Measurements from ENCODE around the gene REEP1.

REEP1 gene

DNA sequence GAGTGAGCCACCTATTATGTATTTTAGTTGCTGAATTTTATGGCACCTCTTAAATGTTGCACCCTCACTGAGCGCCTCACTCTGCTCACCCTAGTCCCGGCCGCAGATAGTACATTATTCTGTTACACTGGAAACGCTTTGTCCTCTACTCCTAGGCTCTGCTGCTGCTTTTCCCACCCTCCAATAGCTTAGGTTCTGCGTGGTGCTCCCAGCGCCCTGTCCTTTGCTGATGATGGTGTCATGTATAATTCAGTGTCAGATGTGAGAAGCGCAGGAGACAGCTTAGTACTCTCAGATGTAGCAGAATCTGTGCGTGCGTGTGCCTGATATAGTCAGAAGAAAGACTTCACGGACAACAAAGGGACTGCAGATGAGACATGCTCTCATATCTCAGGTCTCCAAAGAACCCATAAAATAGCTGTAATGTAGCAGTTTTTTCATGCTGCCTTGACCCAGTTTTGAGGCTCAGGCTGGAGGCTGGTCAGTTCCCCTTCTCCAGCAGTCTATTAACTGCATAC is 1.4 kb upstream of the REEP1 start:
- DNase-seq (ENCODE audit: low read depth) = no peak
- H3K4me3 ChIP-seq (ENCODE audit: low read depth, low read length) = no peak overlapping the region
- TF ChIP-seq, protein P1, sequence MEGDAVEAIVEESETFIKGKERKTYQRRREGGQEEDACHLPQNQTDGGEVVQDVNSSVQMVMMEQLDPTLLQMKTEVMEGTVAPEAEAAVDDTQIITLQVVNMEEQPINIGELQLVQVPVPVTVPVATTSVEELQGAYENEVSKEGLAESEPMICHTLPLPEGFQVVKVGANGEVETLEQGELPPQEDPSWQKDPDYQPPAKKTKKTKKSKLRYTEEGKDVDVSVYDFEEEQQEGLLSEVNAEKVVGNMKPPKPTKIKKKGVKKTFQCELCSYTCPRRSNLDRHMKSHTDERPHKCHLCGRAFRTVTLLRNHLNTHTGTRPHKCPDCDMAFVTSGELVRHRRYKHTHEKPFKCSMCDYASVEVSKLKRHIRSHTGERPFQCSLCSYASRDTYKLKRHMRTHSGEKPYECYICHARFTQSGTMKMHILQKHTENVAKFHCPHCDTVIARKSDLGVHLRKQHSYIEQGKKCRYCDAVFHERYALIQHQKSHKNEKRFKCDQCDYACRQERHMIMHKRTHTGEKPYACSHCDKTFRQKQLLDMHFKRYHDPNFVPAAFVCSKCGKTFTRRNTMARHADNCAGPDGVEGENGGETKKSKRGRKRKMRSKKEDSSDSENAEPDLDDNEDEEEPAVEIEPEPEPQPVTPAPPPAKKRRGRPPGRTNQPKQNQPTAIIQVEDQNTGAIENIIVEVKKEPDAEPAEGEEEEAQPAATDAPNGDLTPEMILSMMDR (IDR thresholded peaks at IDR 0.05; ENCODE audit: control insufficient read depth, extremely low read depth, insufficient read depth) = no peak

DNA sequence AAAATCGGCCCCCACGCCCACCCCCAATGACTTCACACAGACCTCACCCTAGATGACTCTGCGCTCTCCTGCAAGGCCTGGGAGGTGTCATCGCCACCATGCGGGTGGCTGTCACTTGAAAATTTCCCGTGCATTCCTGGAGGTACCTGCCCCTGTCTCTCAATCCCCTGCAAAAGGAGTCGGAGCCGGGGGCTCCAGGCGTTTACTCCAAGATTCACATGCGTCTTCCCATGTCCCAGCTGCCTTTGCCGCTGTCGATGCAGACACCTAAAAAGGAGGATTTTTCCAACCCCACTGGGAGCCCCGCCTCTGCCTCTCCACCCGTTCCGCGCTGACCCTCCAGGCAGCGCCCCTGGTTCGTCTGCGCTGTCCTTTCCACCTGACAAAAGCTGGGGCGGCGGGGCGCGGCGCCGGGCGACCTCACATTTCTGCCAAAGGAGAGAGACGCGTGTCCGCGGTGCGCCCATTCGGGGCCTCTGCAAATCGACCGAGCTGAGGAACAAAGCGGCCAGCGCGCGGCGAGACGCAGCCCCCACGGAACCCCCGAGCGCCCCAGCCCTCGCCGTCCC is 667 bp downstream of the REEP1 start:
- peak overlapping the region; percentile 38 for H3K4me3 ChIP-seq (ENCODE audit: low read depth, low read length)
- TF ChIP-seq, protein P1 (IDR thresholded peaks at IDR 0.05; ENCODE audit: control insufficient read depth, extremely low read depth, insufficient read depth) = no peak
- no peak for DNase-seq (ENCODE audit: low read depth)

DNA sequence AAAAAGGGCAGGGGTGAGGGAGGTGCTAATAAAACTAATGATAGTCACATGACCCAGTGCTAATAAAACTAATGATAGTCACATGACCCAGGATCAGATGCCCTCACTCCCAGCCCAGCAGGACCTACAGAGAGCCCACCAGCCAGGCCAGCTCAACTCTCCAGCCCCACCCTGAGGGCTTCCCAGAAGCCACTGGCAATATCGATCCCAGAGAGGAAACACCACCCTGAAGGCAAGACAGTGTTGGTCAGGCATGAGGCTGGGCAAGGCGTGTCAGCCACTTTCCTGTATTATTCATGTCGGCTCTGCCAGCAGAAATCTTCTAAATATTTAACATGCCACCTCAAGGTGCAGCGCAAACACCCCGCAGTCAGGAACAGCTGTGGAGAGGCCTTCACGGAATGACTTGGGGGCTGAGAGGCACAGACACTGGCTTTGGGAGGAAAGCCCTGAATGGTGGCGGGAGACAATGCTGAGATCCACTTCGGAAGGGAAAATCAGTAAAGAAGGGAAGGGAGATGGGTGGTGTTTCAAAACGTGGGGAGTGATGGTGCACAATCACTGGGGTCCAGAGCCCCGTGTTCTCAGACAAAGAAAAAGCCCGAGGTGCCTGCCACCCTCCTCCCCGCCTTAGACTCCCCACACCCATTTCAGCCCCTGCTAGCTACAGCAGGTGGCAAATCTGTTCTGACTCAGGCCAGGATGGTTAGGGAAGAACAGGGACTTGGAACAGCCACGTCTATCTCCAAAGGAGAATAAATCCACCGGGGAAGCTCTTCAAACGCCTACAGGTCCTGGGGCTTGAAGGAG is 1.4 kb downstream of the REEP1 start:
- H3K4me3 ChIP-seq (ENCODE audit: low read depth, low read length) = no peak overlapping the region
- TF ChIP-seq, protein P1 (IDR thresholded peaks at IDR 0.05; ENCODE audit: control insufficient read depth, extremely low read depth, insufficient read depth) = no peak
- DNase-seq (ENCODE audit: low read depth) = no peak

DNA sequence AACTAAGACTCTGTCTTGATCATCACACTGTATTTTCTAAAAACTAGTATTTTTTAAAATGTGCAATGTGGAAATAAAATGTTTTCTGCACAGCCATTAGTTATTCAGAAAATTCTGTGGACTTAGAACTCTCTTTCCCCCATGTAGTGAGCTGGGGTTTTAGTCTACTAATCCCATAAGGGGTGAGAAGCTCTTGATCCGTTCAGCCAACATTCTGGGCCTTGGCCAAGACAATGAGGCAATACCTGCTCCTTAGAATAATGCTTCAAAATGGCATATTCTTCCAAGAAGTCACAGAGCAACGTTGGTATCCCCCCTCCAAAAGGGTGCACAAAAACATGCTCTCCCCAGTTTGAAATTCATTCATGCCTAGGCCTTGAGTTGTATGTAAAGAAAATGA is 4.0 kb downstream of the REEP1 start:
- no peak for DNase-seq (ENCODE audit: low read depth)
- TF ChIP-seq, protein P1 (IDR thresholded peaks at IDR 0.05; ENCODE audit: control insufficient read depth, extremely low read depth, insufficient read depth) = no peak

GRCh38 chr2:86332654-86333053 is 4.8 kb downstream of the REEP1 start:
- H3K4me3 ChIP-seq (ENCODE audit: low read depth, low read length) = no peak overlapping the region
- TF ChIP-seq, protein P1 (IDR thresholded peaks at IDR 0.05; ENCODE audit: control insufficient read depth, extremely low read depth, insufficient read depth) = no peak
- DNase-seq (ENCODE audit: low read depth) = no peak

More for the DNA sequence above, 4.0 kb downstream of the REEP1 start:
- no peak overlapping the region for H3K4me3 ChIP-seq (ENCODE audit: low read depth, low read length)

GRCh38 chr2:86331384-86331783 is 6.0 kb downstream of the REEP1 start:
- DNase-seq (ENCODE audit: low read depth) = no peak
- no peak overlapping the region for H3K4me3 ChIP-seq (ENCODE audit: low read depth, low read length)
- TF ChIP-seq, protein P1 (IDR thresholded peaks at IDR 0.05; ENCODE audit: control insufficient read depth, extremely low read depth, insufficient read depth) = no peak
